Body of pancreas (tissue), 4 donors: ENCODE data around the gene NPIPB8. TPM values are rescaled to one million over a fixed set of nuclear protein-coding genes. Genes with fewer than 3 reads are reported as not detected.
"Not testable (repeated sequence)": the region's sequence is repeated elsewhere in the genome, so short reads cannot be mapped to it uniquely, and the experiment has no call there.

Source experiments
- ATAC-seq: fragments of 150-250 bp; one replicate; pipeline ENCODE4 v1.9.1; 2016
- DNase-seq, 4 donors: peaks; one replicate each; pipeline ENCODE4 v3.0.0-alpha.2; 2019
- H3K27ac ChIP-seq, 4 donors: fragments of 200-600 bp; sonication (generic); 1 replicate in 3 of 4; 2 replicates in 1 of 4; pipeline versions ENCODE4 v1.5.1 to v1.6.1; 2016 to 2019; ENCODE audit warnings: mild to moderate bottlenecking in 1 of 4, mixed read lengths in 1 of 4, moderate library complexity in 1 of 4
- H3K27me3 ChIP-seq, 2 donors: fragments of 200-600 bp; sonication (generic); one replicate each; pipeline ENCODE4 v1.6.0; 2016; ENCODE audit warnings: mild to moderate bottlenecking in 1 of 2
- H3K36me3 ChIP-seq, 2 donors: fragments of 200-600 bp; sonication (generic); replicated peaks in 1 of 2; 2 replicates each; pipeline ENCODE4 v1.5.1; 2016; ENCODE audit warnings: low read depth in 2 of 2; ENCODE audit not compliant: insufficient read depth in 1 of 2
- H3K4me1 ChIP-seq: fragments of 200-600 bp; sonication (generic); one replicate; pipeline ENCODE4 v1.6.0; 2016
- H3K4me3 ChIP-seq, 2 donors: fragments of 200-600 bp; sonication (generic); 1 replicate in 1 of 2; 2 replicates in 1 of 2; pipeline ENCODE4 v1.5.1; 2016 to 2019
- H3K9me3 ChIP-seq, 3 donors: fragments of 200-600 bp; sonication (generic); 1 replicate in 2 of 3; 2 replicates in 1 of 3; pipeline ENCODE4 v1.5.1; 2016
- WGBS, 2 donors: methylation state at CpG; one replicate each; pipeline ENCODE4 v1.1.5; 2017; 5-methylcytosine and 5-hydroxymethylcytosine counted together
- intact Hi-C: fragments of 100-400 bp; cut with DNase I; formaldehyde crosslinking; loops from one replicate; pipeline ENCODE4 v1.15.1; 2023
- total RNA-seq, 2 donors: library from RNA; depleted of rRNA; stranded (reverse); fragments of >200 nt; gene quantifications; one replicate each; pipeline ENCODE4 v1.1.0, GENCODE V29; 2016

NPIPB8 gene
- total RNA-seq, 2 donors from 2014 or later, result 0.52 TPM; not detected in 1

- H3K27me3 ChIP-seq, H3K4me3 ChIP-seq, H3K9me3 ChIP-seq, H3K36me3 ChIP-seq, DNase-seq, ATAC-seq, H3K4me1 ChIP-seq, intact Hi-C loops, H3K27ac ChIP-seq: not testable (repeated sequence)
- no CpG with 5 or more reads among the region's 4 CpGs for WGBS, 2 donors
Measured at GRCh38 chr16:28668199-28668598, 30.3 kb downstream of the NPIPB8 start.

- H3K27me3 ChIP-seq, H3K27ac ChIP-seq, intact Hi-C loops, H3K36me3 ChIP-seq, DNase-seq, H3K9me3 ChIP-seq, H3K4me1 ChIP-seq, H3K4me3 ChIP-seq: not testable (repeated sequence)
- ATAC-seq, result peak; percentile 96
- WGBS, 2 donors, result no CpG with 5 or more reads among the region's 10 CpGs
Measured at GRCh38 chr16:28688327-28688952, 50.6 kb downstream of the NPIPB8 start.

- H3K9me3 ChIP-seq, intact Hi-C loops, H3K4me3 ChIP-seq, H3K27ac ChIP-seq, H3K36me3 ChIP-seq, H3K4me1 ChIP-seq, ATAC-seq, DNase-seq, H3K27me3 ChIP-seq: not testable (repeated sequence)
- 20% methylated on average over 1 of the region's 13 CpGs; no CpG with 5 or more reads in 1 of the 2 donors for WGBS, 2 donors
Measured at GRCh38 chr16:28689425-28689824, 51.6 kb downstream of the NPIPB8 start.

- H3K9me3 ChIP-seq, H3K27me3 ChIP-seq, DNase-seq, H3K27ac ChIP-seq, H3K4me1 ChIP-seq, H3K4me3 ChIP-seq, H3K36me3 ChIP-seq, intact Hi-C loops, ATAC-seq: not testable (repeated sequence)
- no CpG with 5 or more reads among the region's 4 CpGs for WGBS, 2 donors
Measured at GRCh38 chr16:28691722-28692121, 53.9 kb downstream of the NPIPB8 start.

GRCh38 chr16:28693257-28693950 lies 55.5 kb downstream of the NPIPB8 start:
- H3K4me3 ChIP-seq, H3K4me1 ChIP-seq, intact Hi-C loops, H3K36me3 ChIP-seq, H3K9me3 ChIP-seq, H3K27me3 ChIP-seq, DNase-seq, H3K27ac ChIP-seq: not testable (repeated sequence)
- peak; percentile 72 for ATAC-seq
- no CpG with 5 or more reads among the region's 11 CpGs for WGBS, 2 donors

GRCh38 chr16:28699792-28700191 lies 61.9 kb downstream of the NPIPB8 start:
- H3K9me3 ChIP-seq, H3K4me1 ChIP-seq, DNase-seq, H3K36me3 ChIP-seq, intact Hi-C loops, H3K4me3 ChIP-seq, ATAC-seq, H3K27ac ChIP-seq, H3K27me3 ChIP-seq: not testable (repeated sequence)
- WGBS, 2 donors, result no CpG with 5 or more reads among the region's 9 CpGs

- WGBS, 2 donors, result 89% methylated on average over 3 of the region's 19 CpGs; no CpG with 5 or more reads in 1 of the 2 donors
- H3K27ac ChIP-seq, H3K36me3 ChIP-seq, H3K9me3 ChIP-seq, H3K4me3 ChIP-seq, ATAC-seq, H3K4me1 ChIP-seq, intact Hi-C loops, H3K27me3 ChIP-seq, DNase-seq: not testable (repeated sequence)
Measured at GRCh38 chr16:28700349-28700748, 62.5 kb downstream of the NPIPB8 start.

- H3K27me3 ChIP-seq, H3K9me3 ChIP-seq, H3K4me3 ChIP-seq, H3K36me3 ChIP-seq, ATAC-seq, H3K4me1 ChIP-seq, DNase-seq, intact Hi-C loops, H3K27ac ChIP-seq: not testable (repeated sequence)
- WGBS, 2 donors, result no CpG with 5 or more reads among the region's 8 CpGs
Measured at GRCh38 chr16:28701384-28701783, 63.5 kb downstream of the NPIPB8 start.

GRCh38 chr16:28704246-28704645 lies 66.4 kb downstream of the NPIPB8 start:
- intact Hi-C loops, H3K27ac ChIP-seq, ATAC-seq, H3K9me3 ChIP-seq, H3K4me1 ChIP-seq, H3K4me3 ChIP-seq, DNase-seq, H3K36me3 ChIP-seq, H3K27me3 ChIP-seq: not testable (repeated sequence)
- WGBS, 2 donors, result no CpG with 5 or more reads among the region's 7 CpGs

Other genes with a start within 250 kb of the NPIPB8 start
- gene EIF3CL, start 234.2 kb upstream of the NPIPB8 start, total RNA-seq, result 100 to 1,000 TPM in 1 of 2 donors, 10 to 100 TPM in 1; 94.2 to 157 TPM
- gene NPIPB7, start 165.7 kb upstream of the NPIPB8 start, total RNA-seq, result not detected
- 10 to 100 TPM; 28.0 to 29.6 TPM for gene CLN3, start 146.0 kb upstream of the NPIPB8 start, total RNA-seq
- gene APOBR, start 143.4 kb upstream of the NPIPB8 start, total RNA-seq, result 1 to 10 TPM; 1.0 to 2.0 TPM
- not detected for gene IL27, start 131.2 kb upstream of the NPIPB8 start, total RNA-seq
- 10 to 100 TPM; 32.0 to 92.4 TPM for gene NUPR1, start 99.1 kb upstream of the NPIPB8 start, total RNA-seq
- 10 to 100 TPM; 25.2 to 30.7 TPM for gene SGF29, start 84.1 kb upstream of the NPIPB8 start, total RNA-seq
- gene SULT1A2, start 41.0 kb upstream of the NPIPB8 start, total RNA-seq, result 1 to 10 TPM; 1.3 to 2.3 TPM
- gene SULT1A1, start 28.0 kb upstream of the NPIPB8 start, total RNA-seq, result 10 to 100 TPM; 26.7 to 35.6 TPM
- 100 to 1,000 TPM; 145 to 314 TPM for gene EIF3C, start 73.4 kb downstream of the NPIPB8 start, total RNA-seq
- 1 to 10 TPM in 1 of 2 donors, not detected in 1; 6.7 TPM for gene NPIPB9, start 113.7 kb downstream of the NPIPB8 start, total RNA-seq
- 100 to 1,000 TPM in 1 of 2 donors, 10 to 100 TPM in 1; 40.2 to 129 TPM for gene ATXN2L, start 184.9 kb downstream of the NPIPB8 start, total RNA-seq
- gene TUFM, start 208.3 kb downstream of the NPIPB8 start, total RNA-seq, result 100 to 1,000 TPM in 1 of 2 donors, 10 to 100 TPM in 1; 93.4 to 103 TPM
- gene SH2B1, start 225.8 kb downstream of the NPIPB8 start, total RNA-seq, result 10 to 100 TPM; 21.5 to 77.1 TPM
- gene ATP2A1, start 240.4 kb downstream of the NPIPB8 start, total RNA-seq, result not detected